IgD-negative memory B cell (primary cell): ENCODE results near the gene TAS1R3. TPM values are rescaled to one million over a fixed set of nuclear protein-coding genes. Genes with fewer than 3 reads are reported as not detected.
"Not testable (repeated sequence)": the region's sequence is repeated elsewhere in the genome, so short reads cannot be mapped to it uniquely, and the experiment has no call there.

ENCODE experiments used
- H3K27ac Mint-ChIP-seq, 3 donors: one replicate each; pipeline ENCODE4 v1.8.0; 2020 to 2022; ENCODE audit warnings: mild to moderate bottlenecking in 3 of 3, mixed read lengths in 3 of 3, moderate library complexity in 1 of 3
- H3K27me3 Mint-ChIP-seq: one replicate; pipeline ENCODE4 v1.8.0; 2021; ENCODE audit warnings: mixed read lengths
- H3K36me3 Mint-ChIP-seq: one replicate; pipeline ENCODE4 v1.8.0; 2020; ENCODE audit warnings: mild to moderate bottlenecking, mixed read lengths
- H3K4me1 Mint-ChIP-seq, 3 donors: one replicate each; pipeline ENCODE4 v1.8.0; 2020 to 2022; ENCODE audit warnings: mixed read lengths in 3 of 3, mild to moderate bottlenecking in 1 of 3
- H3K4me3 Mint-ChIP-seq, 4 donors: one replicate each; pipeline ENCODE4 v1.8.0; 2020 to 2022; ENCODE audit warnings: mild to moderate bottlenecking in 4 of 4, mixed read lengths in 4 of 4, moderate library complexity in 3 of 4
- H3K9me3 Mint-ChIP-seq, 3 donors: one replicate each; pipeline ENCODE4 v1.8.0; 2020 to 2021; ENCODE audit warnings: mixed read lengths in 3 of 3, mild to moderate bottlenecking in 1 of 3
- polyA plus RNA-seq: library from polyadenylated mRNA; unstranded; fragments of 300-500 nt; fragmentation: Illumina TruSeq; gene quantifications from one replicate; pipeline ENCODE4 v1.2.3, GENCODE V29; 2021

TAS1R3 gene
- polyA plus RNA-seq, 1 donor from 2014 or later = 5.5 TPM

DNA sequence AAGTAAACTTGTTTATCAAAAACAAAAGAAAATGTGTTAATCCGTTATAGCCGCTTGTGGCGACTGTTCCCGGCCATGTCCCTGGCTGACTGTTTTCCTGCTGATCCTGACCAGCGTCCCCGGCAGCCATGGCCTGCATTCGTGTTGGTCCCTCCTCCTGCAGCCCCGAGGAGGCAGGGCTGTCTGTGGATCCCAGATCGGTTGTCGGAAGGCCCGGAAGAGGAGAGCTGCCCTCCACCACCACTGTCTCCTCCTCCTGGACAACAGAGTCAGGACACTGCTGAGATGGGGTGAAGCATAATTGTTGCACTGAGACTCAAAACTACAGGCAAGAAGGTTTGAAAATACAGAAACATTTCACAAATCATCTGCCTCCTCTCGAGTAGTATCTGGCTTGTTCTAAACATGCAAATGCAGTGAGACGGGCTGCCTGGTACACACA, 30.9 kb downstream of the TAS1R3 start:
- Mint-ChIP-seq H3K27ac (no peak overlapping the region), H3K36me3 (peaks cover 2% of the 10 kb centered on the region), H3K9me3 (no peaks in the 10 kb centered on the region), H3K4me3 (peak overlapping the region in 1 of 4 donors; percentile 50), H3K4me1 (peaks cover 3 to 6% (median 6%) of the 10 kb centered on the region in 3 donors), H3K27me3 (peaks cover 17% of the 10 kb centered on the region)

DNA sequence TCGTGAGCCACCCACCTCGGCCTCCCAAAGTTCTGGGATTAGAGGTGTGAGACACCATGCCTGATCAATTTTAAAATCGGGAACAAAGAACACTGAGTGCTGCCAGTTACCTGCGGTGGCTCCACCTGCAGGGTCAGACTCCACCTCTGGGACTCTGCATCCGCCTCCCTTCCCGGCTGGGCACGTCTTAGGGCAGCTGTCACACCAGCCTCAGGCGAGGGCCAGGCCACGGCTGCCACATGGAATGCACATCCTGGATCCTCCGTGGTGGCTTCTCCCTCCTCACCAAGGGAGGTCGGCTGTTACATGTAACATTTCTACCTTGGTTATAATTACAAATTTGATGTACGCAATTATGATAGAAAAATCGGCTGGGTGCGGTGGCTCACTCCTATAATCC, 33.2 kb downstream of the TAS1R3 start:
- peaks cover under 1 to 5% (median 4%) of the 10 kb centered on the region in 3 donors for H3K4me1 Mint-ChIP-seq
- H3K4me3 Mint-ChIP-seq = no peak overlapping the region
- peaks cover 2% of the 10 kb centered on the region for H3K36me3 Mint-ChIP-seq
- no peak overlapping the region for H3K27ac Mint-ChIP-seq
- H3K9me3 Mint-ChIP-seq = no peaks in the 10 kb centered on the region
- H3K27me3 Mint-ChIP-seq = peaks cover 6% of the 10 kb centered on the region

DNA sequence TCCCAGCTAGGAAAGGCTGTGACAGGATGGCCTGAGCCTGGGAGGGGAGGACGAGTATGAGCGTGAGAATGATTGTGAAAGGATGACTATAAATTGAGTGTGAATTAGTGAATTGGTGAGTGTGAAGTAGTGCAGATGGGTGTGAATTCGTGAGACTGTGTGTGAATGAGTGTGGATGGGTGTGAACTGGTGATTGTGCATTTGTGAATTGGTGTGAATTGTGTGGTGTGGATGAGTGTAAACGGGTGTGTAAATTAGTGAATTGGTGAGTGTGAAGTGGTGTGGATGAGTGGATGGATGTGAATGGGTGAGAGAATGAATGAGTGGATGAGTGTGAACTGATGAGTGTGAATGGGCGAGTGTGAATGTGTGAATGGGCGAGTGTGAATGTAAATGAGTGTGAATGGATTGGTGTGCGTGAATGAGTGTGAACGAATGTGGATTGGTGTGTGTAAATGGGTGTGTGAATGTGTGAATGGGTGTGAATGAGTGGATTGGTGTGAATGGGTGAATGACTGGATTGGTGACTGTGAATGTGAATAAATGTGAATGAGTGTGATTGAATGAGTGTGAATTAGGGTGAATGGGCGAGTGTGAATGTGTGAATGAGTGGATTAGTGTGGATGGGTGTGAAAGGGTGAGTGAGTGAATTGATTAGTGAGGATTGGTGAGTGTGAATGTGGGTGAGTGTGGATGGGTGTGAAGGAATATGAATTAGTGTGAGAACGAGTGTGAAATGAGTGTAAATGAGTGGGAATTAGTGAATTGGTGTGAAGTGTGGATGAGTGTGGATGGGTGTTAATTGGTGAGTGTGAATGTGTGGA, 35.0 kb downstream of the TAS1R3 start:
- H3K27me3 Mint-ChIP-seq = no peaks in the 10 kb centered on the region
- H3K36me3 Mint-ChIP-seq = no peaks in the 10 kb centered on the region
- H3K4me1 Mint-ChIP-seq = peaks cover 0 to 4% (median 2%) of the 10 kb centered on the region in 3 donors
- no peaks in the 10 kb centered on the region for H3K9me3 Mint-ChIP-seq
- no peak overlapping the region for H3K27ac Mint-ChIP-seq
- H3K4me3 Mint-ChIP-seq = no peak overlapping the region

- H3K27ac Mint-ChIP-seq = no peak overlapping the region
- H3K36me3 Mint-ChIP-seq = no peaks in the 10 kb centered on the region
- H3K9me3 Mint-ChIP-seq = no peaks in the 10 kb centered on the region
- H3K4me1 Mint-ChIP-seq = peaks cover 0 to 4% (median 2%) of the 10 kb centered on the region in 3 donors
- H3K4me3 Mint-ChIP-seq = no peak overlapping the region
- H3K27me3 Mint-ChIP-seq = no peaks in the 10 kb centered on the region
Measured at GRCh38 chr1:1366699-1367066, 35.6 kb downstream of the TAS1R3 start.

DNA sequence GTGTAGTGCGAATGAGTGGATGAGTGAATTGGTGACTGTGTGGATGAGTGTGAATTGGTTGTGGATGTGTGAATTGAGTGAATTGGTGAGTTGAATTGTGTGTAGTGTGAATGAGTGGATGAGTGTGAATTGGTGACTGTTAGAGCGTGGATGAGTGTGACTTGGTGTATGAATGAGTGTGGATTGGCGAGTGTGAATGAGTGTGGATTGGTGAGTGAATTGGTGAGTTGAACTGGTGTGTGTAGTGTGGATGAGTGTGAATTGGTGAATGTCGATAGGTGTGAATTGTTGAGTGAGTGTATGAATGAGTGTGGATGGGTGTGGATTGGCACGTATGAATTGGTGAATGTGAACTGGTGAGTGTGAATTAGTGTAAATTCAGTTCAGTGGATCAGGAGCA, 36.2 kb downstream of the TAS1R3 start:
- peaks cover 0 to 2% (median 2%) of the 10 kb centered on the region in 3 donors for H3K4me1 Mint-ChIP-seq
- H3K9me3 Mint-ChIP-seq = no peaks in the 10 kb centered on the region
- H3K4me3 Mint-ChIP-seq = no peak overlapping the region
- no peaks in the 10 kb centered on the region for H3K36me3 Mint-ChIP-seq
- no peak overlapping the region for H3K27ac Mint-ChIP-seq
- no peaks in the 10 kb centered on the region for H3K27me3 Mint-ChIP-seq

DNA sequence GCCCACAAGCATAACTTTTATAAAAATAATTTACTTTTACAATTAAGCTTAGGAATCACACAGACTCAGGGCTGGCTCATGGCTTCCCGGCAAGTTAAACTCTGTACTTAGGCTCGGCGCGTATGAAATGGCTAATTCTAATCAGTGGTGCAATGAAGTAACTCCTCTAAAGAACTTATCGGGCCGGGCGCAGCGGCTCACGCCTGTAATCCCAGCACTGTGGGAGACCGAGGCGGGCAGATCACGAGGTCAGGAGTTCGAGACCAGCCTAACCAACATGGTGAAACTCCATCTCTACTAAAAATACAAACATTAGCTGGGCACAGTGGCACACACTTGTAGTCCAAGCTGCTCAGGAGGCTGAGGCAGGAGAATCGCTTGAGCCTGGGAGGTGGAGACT, 39.0 kb downstream of the TAS1R3 start:
- H3K27me3 Mint-ChIP-seq, H3K36me3 Mint-ChIP-seq, H3K4me1 Mint-ChIP-seq, H3K9me3 Mint-ChIP-seq: not testable (repeated sequence)
- Mint-ChIP-seq H3K4me3 (peak overlapping the region in 1 of 4 donors; percentile 48), H3K27ac (peak overlapping the region in 1 of 3 donors; percentile 53)

- peak overlapping the region in 1 of 4 donors; percentile 48 for H3K4me3 Mint-ChIP-seq
- H3K4me1 Mint-ChIP-seq = peaks cover 5 to 8% (median 6%) of the 10 kb centered on the region in 3 donors
- H3K36me3 Mint-ChIP-seq = no peaks in the 10 kb centered on the region
- H3K9me3 Mint-ChIP-seq = no peaks in the 10 kb centered on the region
- H3K27ac Mint-ChIP-seq = peak overlapping the region in 1 of 3 donors; percentile 84
- no peaks in the 10 kb centered on the region for H3K27me3 Mint-ChIP-seq
Measured at GRCh38 chr1:1370771-1371300, 39.8 kb downstream of the TAS1R3 start.

DNA sequence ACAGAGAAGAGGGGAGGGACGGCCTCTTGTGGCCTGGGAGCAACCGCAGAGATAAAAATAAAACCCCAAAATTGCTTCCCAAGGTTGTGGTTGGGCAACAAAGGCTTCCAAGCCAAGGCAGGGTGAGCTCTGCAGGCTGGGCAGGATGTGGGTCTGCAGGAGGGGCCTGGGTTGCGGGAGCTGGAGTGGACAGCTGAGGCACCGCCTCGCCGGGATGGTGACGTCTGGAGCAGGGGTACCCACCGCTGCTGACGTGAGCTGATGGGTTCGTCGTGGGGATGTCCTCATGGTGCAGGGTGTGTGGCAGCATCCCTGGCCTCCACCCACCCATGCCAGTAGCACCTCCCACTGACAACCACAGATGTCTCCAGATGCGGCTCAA, 40.3 kb downstream of the TAS1R3 start:
- Mint-ChIP-seq H3K27me3 (no peaks in the 10 kb centered on the region), H3K4me3 (peak overlapping the region in 1 of 4 donors; percentile 84), H3K4me1 (peaks cover 5 to 8% (median 6%) of the 10 kb centered on the region in 3 donors), H3K27ac (peak overlapping the region in 1 of 3 donors; percentile 84), H3K36me3 (no peaks in the 10 kb centered on the region), H3K9me3 (no peaks in the 10 kb centered on the region)

DNA sequence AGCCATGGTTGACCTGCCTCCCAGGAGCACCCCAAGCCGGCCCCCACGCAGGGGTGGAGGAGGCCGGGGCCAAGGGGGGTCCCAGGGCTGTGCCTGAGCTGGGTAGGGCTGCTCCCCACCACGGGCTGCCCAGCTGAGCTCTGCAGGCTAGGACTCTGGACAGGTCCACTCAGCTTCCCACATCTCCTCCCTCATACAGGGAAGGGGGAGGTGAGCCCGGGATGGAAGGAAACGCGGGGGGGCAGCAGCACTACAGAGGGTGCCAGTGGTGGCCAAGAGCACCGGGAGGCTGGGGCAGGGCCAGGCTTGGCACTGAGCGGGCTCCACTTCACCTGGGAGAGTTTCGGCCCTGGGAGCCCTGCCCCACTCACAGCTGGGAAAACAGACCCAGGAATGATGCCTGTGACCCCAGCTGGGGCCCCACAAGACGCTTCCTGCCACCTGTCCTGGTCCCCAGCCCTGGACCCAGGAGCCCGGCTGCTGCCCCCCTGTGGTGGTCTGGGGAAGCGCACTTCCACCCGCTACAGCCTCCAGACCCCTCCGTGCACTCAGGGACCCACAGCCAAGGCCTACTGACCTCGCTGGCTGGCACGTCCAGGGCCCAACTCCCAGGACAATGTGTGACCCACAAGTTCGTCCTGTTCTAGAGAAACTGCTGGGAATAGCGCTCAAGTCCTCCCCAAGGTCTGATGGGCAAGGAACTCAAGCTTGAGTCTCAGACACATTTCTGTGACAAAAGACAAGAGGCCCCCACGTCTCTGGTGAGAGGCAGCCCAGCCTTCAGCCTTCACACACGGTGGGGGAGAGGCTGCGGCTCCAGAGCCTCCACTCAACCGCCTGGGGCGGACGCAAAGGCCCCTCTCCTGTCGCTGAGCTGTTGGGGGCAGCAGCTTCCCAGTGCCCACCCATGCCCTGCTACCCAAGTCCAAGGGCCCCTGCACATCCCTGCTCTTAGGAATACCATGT, 40.9 kb downstream of the TAS1R3 start:
- no peaks in the 10 kb centered on the region for H3K9me3 Mint-ChIP-seq
- H3K27ac Mint-ChIP-seq = peak overlapping the region; percentile 84 to 91 (median 85)
- peaks cover 5 to 8% (median 6%) of the 10 kb centered on the region in 3 donors for H3K4me1 Mint-ChIP-seq

DNA sequence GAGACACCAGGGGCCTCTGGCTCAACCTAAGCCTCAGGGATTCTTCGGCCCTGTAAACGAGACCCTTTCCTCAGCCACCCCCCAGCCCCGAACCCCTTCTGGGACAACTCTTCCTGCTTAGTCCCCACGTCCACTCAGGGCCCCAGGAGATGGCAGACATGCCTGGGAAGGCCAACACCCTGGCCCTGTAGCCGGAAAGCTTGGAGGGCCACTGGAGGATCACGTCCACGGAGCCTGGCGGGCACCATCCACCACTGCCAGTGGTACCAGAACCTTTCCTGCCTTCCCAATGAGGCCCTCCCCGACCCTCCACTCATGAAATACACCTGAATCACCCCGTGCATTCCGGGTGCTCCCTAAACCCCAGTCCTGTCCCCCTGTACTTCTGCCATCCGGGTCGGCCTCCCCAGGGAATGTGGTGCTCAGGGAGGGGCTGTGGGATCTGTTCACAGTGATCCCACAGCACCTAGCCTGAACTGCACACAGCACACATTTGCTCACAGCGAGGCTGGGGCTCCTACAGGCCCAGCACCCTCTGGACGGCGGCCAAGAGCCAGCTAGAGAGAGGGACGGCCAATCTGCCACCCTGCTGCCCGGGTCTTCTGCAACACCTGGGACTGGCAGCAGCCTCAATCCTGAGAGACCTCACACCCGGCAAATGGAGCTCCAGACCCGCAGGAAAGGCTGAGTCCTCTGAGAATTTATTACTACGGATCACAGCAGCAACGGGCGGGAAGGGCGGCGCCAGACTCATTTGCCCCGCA, 42.2 kb downstream of the TAS1R3 start:
- Mint-ChIP-seq H3K27me3 (no peaks in the 10 kb centered on the region), H3K27ac (peak overlapping the region in 1 of 3 donors; percentile 45), H3K4me3 (peak overlapping the region; percentile 63 to 89 (median 86)), H3K36me3 (no peaks in the 10 kb centered on the region), H3K9me3 (no peaks in the 10 kb centered on the region), H3K4me1 (peaks cover 5 to 8% (median 6%) of the 10 kb centered on the region in 3 donors)

More for the DNA sequence above, 40.9 kb downstream of the TAS1R3 start:
- Mint-ChIP-seq H3K4me3 (peak overlapping the region in 3 of 4 donors; percentile 52 to 84 (median 59)), H3K27me3 (no peaks in the 10 kb centered on the region), H3K36me3 (no peaks in the 10 kb centered on the region)

- peaks cover 5 to 8% (median 6%) of the 10 kb centered on the region in 3 donors for H3K4me1 Mint-ChIP-seq
- no peaks in the 10 kb centered on the region for H3K9me3 Mint-ChIP-seq
- peak overlapping the region in 1 of 3 donors; percentile 67 for H3K27ac Mint-ChIP-seq
- no peaks in the 10 kb centered on the region for H3K27me3 Mint-ChIP-seq
- peak overlapping the region; percentile 85 to 93 (median 90) for H3K4me3 Mint-ChIP-seq
- H3K36me3 Mint-ChIP-seq = no peaks in the 10 kb centered on the region
Measured at GRCh38 chr1:1373815-1374588, 42.9 kb downstream of the TAS1R3 start.

DNA sequence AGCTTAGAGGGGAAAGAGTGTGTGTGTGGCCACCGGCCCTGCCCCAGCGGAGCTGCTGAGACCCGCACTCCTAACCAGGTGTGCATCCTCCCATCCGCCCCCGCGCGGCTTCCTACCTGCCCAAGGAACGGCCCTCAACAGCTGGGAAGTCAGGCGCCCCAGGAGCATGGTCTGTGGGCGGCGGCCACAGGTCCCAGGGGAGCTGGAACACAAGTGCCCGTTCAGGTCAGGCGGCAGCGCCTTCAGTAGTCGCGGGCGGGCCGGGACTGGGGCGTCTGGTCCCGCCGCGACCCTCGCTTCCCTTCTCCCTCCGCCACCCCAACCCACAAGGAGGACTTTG, 43.5 kb downstream of the TAS1R3 start:
- Mint-ChIP-seq H3K36me3 (no peaks in the 10 kb centered on the region), H3K9me3 (no peaks in the 10 kb centered on the region), H3K27ac (peak overlapping the region in 1 of 3 donors; percentile 67)

GRCh38 chr1:1374929-1375662, 44.0 kb downstream of the TAS1R3 start, which contains the start of gene AURKAIP1:
Gene AURKAIP1, minus strand, starts transcription at chr1:1375207. Its CDS starts 451 bp downstream, at chr1:1374756.
- no peaks in the 10 kb centered on the region for H3K27me3 Mint-ChIP-seq
- peak within 1 kb of the TSS; percentile 91 to 96 (median 96) for H3K27ac Mint-ChIP-seq
- no peaks in the 10 kb centered on the region for H3K36me3 Mint-ChIP-seq
- peaks cover 5 to 8% (median 5%) of the 10 kb centered on the region in 3 donors for H3K4me1 Mint-ChIP-seq
- H3K4me3 Mint-ChIP-seq = peak within 1 kb of the TSS; percentile 85 to 93 (median 90)
- no peaks in the 10 kb centered on the region for H3K9me3 Mint-ChIP-seq

More for the DNA sequence above, 43.5 kb downstream of the TAS1R3 start:
- Mint-ChIP-seq H3K27me3 (no peaks in the 10 kb centered on the region), H3K4me3 (peak overlapping the region; percentile 85 to 93 (median 90)), H3K4me1 (peaks cover 5 to 8% (median 6%) of the 10 kb centered on the region in 3 donors)
